Subcutaneous abdominal adipose tissue (tissue), 5 donors: ENCODE data around the gene RALB.
A peak's percentile ranks its signal among the peaks of the same experiment; 100 is the strongest.

ENCODE experiments used
- H3K27ac ChIP-seq: one replicate; pipeline ENCODE4 v1.7.0; 2013; ENCODE audit warnings: low read depth, mild to moderate bottlenecking, inconsistent platforms, low read length, moderate library complexity
- H3K27me3 ChIP-seq, 5 donors: one replicate each; pipeline ENCODE4 v1.7.0; 2013; ENCODE audit warnings: low read length in 5 of 5, inconsistent platforms in 1 of 5; ENCODE audit not compliant: control insufficient read depth in 5 of 5, insufficient read depth in 4 of 5
- H3K36me3 ChIP-seq, 5 donors: one replicate each; pipeline ENCODE4 v1.7.0; 2013; ENCODE audit warnings: low read length in 5 of 5; ENCODE audit not compliant: control insufficient read depth in 5 of 5, insufficient read depth in 5 of 5
- H3K4me1 ChIP-seq, 5 donors: one replicate each; pipeline ENCODE4 v1.7.0; 2013; ENCODE audit warnings: low read length in 5 of 5, mild to moderate bottlenecking in 3 of 5, moderate library complexity in 1 of 5; ENCODE audit not compliant: control insufficient read depth in 5 of 5, insufficient read depth in 5 of 5
- H3K4me3 ChIP-seq, 5 donors: one replicate each; pipeline ENCODE4 v1.7.0; 2013; ENCODE audit warnings: low read length in 5 of 5, low read depth in 1 of 5
- H3K9ac ChIP-seq, 5 donors: one replicate each; pipeline ENCODE4 v1.7.0; 2013; ENCODE audit warnings: low read length in 5 of 5, mild to moderate bottlenecking in 4 of 5, moderate library complexity in 3 of 5
- H3K9me3 ChIP-seq, 5 donors: one replicate each; pipeline ENCODE4 v1.7.0; 2013; ENCODE audit warnings: low read length in 5 of 5; ENCODE audit not compliant: control insufficient read depth in 5 of 5
- donor health status: healthy.
- donor health status: healthy.
- donor health status: healthy.
- donor health status: healthy.
- donor health status: healthy.

Gene RALB

GRCh38 chr2:120312860-120313694 lies 60.4 kb downstream of the RALB start:
- Histone ChIP-seq H3K9ac (peak overlapping the region in 3 of 5 donors; percentile 41 to 70 (median 54)), H3K36me3 (no peaks in the 10 kb centered on the region), H3K4me3 (peak overlapping the region; percentile 57 to 81 (median 64)), H3K27me3 (no peaks in the 10 kb centered on the region), H3K4me1 (peaks cover 0 to 17% (median 14%) of the 10 kb centered on the region in 5 donors), H3K9me3 (no peaks in the 10 kb centered on the region), H3K27ac (no peak overlapping the region)

DNA sequence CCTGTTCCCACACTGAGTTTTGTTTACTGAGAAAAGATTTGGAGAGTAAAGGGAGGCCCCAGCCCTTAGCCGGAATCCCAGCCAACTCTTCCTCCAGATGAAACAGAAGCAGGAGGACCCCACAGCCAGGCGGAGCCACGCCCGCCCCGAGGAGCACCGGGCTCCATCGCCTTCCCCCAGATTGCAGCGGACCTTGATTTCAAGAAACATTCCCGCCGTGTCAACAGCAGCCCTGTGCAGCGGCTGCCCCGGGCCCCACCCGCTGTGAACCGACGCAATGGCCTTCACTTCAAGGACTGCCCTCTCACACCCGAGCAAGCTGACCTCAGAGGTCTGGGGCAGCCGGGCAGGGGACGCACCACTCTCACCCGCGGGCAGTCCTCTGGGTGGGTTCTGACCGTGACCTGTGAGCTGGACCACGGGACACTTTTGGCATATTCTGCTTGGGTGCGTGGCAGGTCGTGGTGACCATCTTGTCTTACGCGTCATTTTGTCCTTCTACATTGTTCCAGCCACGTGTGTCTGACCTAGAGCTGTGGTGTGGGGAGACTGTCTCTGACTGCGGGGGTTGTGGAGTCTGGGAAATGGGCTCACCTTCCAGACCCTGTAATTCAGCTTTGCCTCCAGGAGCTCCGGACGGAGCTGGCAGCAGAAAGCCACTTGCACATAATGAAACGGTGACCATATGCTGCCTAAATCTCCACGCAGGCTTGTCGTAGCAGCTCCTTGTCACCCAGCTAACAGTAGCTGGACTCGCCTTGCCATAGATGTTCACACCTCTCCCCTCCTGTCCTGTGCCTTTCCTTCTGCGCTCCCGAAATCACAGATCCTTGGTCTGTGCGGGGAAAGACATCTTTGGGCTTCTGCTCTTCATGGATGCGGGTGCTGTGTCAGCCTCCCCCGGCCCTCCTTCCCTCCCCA lies 61.3 kb downstream of the RALB start:
- Histone ChIP-seq H3K27me3 (no peaks in the 10 kb centered on the region), H3K4me3 (peak overlapping the region; percentile 57 to 81 (median 64)), H3K9me3 (no peaks in the 10 kb centered on the region), H3K36me3 (no peaks in the 10 kb centered on the region), H3K9ac (peak overlapping the region in 3 of 5 donors; percentile 41 to 70 (median 54)), H3K27ac (no peak overlapping the region), H3K4me1 (peaks cover 0 to 21% (median 17%) of the 10 kb centered on the region in 5 donors)

GRCh38 chr2:120314690-120315366 lies 62.2 kb downstream of the RALB start:
- Histone ChIP-seq H3K4me1 (peaks cover 0 to 30% (median 23%) of the 10 kb centered on the region in 5 donors), H3K27me3 (no peaks in the 10 kb centered on the region)

GRCh38 chr2:120315367-120316033 lies 62.8 kb downstream of the RALB start:
- H3K4me1 ChIP-seq: peaks cover 0 to 36% (median 26%) of the 10 kb centered on the region in 5 donors
- no peaks in the 10 kb centered on the region for H3K36me3 ChIP-seq
- no peak overlapping the region for H3K4me3 ChIP-seq
- H3K27ac ChIP-seq: no peak overlapping the region
- no peak overlapping the region for H3K9ac ChIP-seq
- no peaks in the 10 kb centered on the region for H3K9me3 ChIP-seq
- no peaks in the 10 kb centered on the region for H3K27me3 ChIP-seq

More at GRCh38 chr2:120314690-120315366, 62.2 kb downstream of the RALB start:
- Histone ChIP-seq H3K4me3 (no peak overlapping the region), H3K27ac (no peak overlapping the region), H3K9ac (no peak overlapping the region), H3K9me3 (no peaks in the 10 kb centered on the region), H3K36me3 (no peaks in the 10 kb centered on the region)

DNA sequence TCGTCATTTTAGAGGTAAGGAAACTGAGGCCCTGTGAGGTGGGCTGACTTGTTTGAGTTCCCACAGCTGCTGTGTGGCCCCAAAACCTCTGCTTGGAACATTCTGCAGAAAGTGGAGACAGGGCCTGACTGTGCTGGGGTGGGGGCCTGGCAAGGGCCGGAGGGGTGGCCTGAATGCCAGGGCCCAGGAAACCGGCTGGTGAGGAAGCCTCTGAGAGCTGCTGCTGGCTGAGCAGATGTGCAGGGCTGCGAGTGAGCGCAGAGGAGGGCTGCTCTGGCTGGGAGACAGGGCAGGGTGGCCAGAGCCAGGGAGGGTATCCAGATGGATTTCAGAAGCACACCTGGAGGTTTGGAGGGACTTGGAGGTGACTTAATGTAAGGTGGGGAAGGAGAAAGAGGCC lies 63.4 kb downstream of the RALB start:
- H3K9me3 ChIP-seq: no peaks in the 10 kb centered on the region
- peaks cover 0 to 36% (median 26%) of the 10 kb centered on the region in 5 donors for H3K4me1 ChIP-seq
- no peak overlapping the region for H3K27ac ChIP-seq
- no peaks in the 10 kb centered on the region for H3K27me3 ChIP-seq
- no peaks in the 10 kb centered on the region for H3K36me3 ChIP-seq
- H3K4me3 ChIP-seq: no peak overlapping the region
- H3K9ac ChIP-seq: no peak overlapping the region

DNA sequence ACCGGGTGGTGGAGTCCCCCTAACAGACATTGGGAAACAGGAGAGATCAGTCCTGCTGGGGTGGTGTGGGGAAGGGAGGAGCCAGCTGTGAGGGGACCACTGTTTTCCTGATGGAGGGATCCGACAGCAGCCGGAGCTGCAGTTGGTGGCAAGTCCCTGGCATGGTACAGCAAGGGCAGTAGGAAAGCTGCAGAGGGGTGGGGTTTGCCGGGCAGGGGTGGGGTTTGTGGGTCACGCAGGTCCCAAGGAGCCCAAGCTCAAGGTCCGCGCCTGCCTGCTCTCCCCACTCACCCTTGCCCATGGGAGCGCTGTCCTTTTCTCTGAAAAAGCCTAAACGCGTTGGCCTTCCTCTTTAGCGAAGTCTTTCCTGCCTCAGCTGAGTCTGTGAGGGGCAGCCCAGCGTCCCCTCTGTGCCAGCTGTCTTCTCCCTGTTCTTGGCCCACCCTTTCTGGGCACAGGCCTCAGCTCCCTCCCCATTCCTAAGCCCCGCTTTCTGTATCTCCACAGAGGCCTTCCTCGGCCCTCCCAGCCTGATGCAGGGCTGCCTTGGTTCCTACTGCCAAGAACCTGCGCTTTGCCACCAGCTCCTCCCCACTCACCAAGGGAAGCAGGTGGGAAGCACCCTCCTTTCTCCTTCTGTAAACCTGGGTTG lies 64.0 kb downstream of the RALB start:
- Histone ChIP-seq H3K4me3 (no peak overlapping the region), H3K9ac (no peak overlapping the region), H3K36me3 (no peaks in the 10 kb centered on the region), H3K4me1 (peaks cover 0 to 36% (median 26%) of the 10 kb centered on the region in 5 donors), H3K27ac (no peak overlapping the region), H3K27me3 (no peaks in the 10 kb centered on the region), H3K9me3 (no peaks in the 10 kb centered on the region)

DNA sequence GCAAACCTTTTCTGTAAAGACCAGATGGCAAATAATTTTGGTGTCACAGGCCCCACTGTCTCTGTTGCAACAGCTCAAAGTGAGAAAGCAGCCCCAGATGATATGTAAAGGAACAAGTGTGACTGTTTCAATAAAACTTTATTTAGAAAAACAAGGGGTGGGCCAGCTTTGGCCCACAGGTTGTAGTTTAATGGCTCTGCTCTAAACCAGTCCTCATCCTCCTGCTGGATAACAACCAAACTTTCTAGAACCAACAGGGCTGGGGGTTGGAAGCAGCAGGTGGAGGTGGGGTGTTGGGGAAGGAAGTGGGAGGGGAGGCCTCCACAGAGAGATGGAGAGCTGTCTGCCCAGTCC lies 64.5 kb downstream of the RALB start:
- Histone ChIP-seq H3K4me3 (no peak overlapping the region), H3K27me3 (no peaks in the 10 kb centered on the region), H3K4me1 (peaks cover 0 to 36% (median 28%) of the 10 kb centered on the region in 5 donors), H3K9ac (no peak overlapping the region), H3K36me3 (no peaks in the 10 kb centered on the region), H3K9me3 (no peaks in the 10 kb centered on the region), H3K27ac (no peak overlapping the region)

- peaks cover 0 to 35% (median 30%) of the 10 kb centered on the region in 5 donors for H3K4me1 ChIP-seq
- H3K27ac ChIP-seq: no peak overlapping the region
- H3K36me3 ChIP-seq: no peaks in the 10 kb centered on the region
- H3K4me3 ChIP-seq: no peak overlapping the region
- H3K27me3 ChIP-seq: no peaks in the 10 kb centered on the region
- H3K9me3 ChIP-seq: no peaks in the 10 kb centered on the region
- H3K9ac ChIP-seq: no peak overlapping the region
Measured at GRCh38 chr2:120317916-120318315, 65.3 kb downstream of the RALB start.

GRCh38 chr2:120318626-120319025 lies 66.0 kb downstream of the RALB start:
- Histone ChIP-seq H3K36me3 (no peaks in the 10 kb centered on the region), H3K27ac (no peak overlapping the region), H3K27me3 (peaks cover 0 to 3% (median 0%) of the 10 kb centered on the region in 5 donors), H3K9ac (no peak overlapping the region), H3K4me1 (peaks cover 5 to 33% (median 30%) of the 10 kb centered on the region in 5 donors), H3K9me3 (no peaks in the 10 kb centered on the region), H3K4me3 (no peak overlapping the region)
